Stimulated activated naive B cell treated with anti-CD40 and anti-IgM and Interleukin-4, amounts not matched to agents 10 μg/mL and 1 μg/mL and 100 μg/mL, for 72 hours (primary cell): ENCODE data around the gene MZT1.
A peak's percentile ranks its signal among the peaks of the same experiment; 100 is the strongest.

Experiments
- ATAC-seq, 2 donors: fragments of 150-1000 bp; cut with Tn5 transposase; replicated peaks; 2 replicates each; pipeline ENCODE4 v1.10.0; 2021; ENCODE audit warnings: moderate library complexity in 1 of 2
- DNase-seq: peaks from one replicate; pipeline ENCODE4 v3.0.0; 2021
- H3K27ac Mint-ChIP-seq: one replicate; pipeline ENCODE4 v1.8.0; 2022; ENCODE audit warnings: mild to moderate bottlenecking, mixed read lengths
- H3K27me3 Mint-ChIP-seq, 2 donors: one replicate each; pipeline ENCODE4 v1.8.0; 2022; ENCODE audit warnings: mixed read lengths in 2 of 2
- H3K36me3 Mint-ChIP-seq, 2 donors: one replicate each; pipeline ENCODE4 v1.8.0; 2022; ENCODE audit warnings: mixed read lengths in 2 of 2, mild to moderate bottlenecking in 1 of 2
- H3K4me1 Mint-ChIP-seq, 2 donors: one replicate each; pipeline ENCODE4 v1.8.0; 2022; ENCODE audit warnings: mixed read lengths in 2 of 2, mild to moderate bottlenecking in 1 of 2
- H3K4me3 Mint-ChIP-seq, 2 donors: one replicate each; pipeline ENCODE4 v1.8.0; 2022; ENCODE audit warnings: mild to moderate bottlenecking in 2 of 2, mixed read lengths in 2 of 2, moderate library complexity in 1 of 2
- H3K9me3 Mint-ChIP-seq, 2 donors: one replicate each; pipeline ENCODE4 v1.8.0; 2022; ENCODE audit warnings: mixed read lengths in 2 of 2, mild to moderate bottlenecking in 1 of 2

MZT1 gene

DNA sequence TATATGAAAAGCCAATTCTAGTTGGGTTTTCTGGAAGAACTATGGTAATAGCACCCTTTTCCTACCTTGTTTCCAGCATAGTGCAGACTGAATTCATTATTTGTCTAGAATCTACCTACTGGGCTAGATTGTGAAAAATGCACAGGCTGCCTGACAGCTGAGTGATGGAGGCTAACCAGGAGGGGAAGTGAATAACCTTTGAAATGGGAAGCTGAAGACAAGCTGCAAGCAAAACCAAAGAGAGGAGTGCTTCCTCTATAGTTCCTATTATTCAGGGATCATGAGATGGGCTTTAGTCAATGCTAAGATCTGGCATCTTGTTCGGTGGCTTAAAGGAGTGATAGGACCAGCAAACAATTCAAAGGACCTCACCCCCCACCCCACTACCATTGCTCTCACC is 26.9 kb downstream of the MZT1 start:
- DNase-seq (no peak), ATAC-seq (peak in 1 of 2 donors; percentile 6)
- no peak overlapping the region for H3K4me3 Mint-ChIP-seq
- no peaks in the 10 kb centered on the region for H3K27me3 Mint-ChIP-seq
- H3K9me3 Mint-ChIP-seq: peaks cover 0 to under 1% of the 10 kb centered on the region in 2 donors
- peaks cover 2% of the 10 kb centered on the region in 2 donors for H3K36me3 Mint-ChIP-seq
- H3K27ac Mint-ChIP-seq: no peak overlapping the region
- peaks cover 0 to 7% of the 10 kb centered on the region in 2 donors for H3K4me1 Mint-ChIP-seq

- H3K4me3 Mint-ChIP-seq: no peak overlapping the region
- no peaks in the 10 kb centered on the region for H3K36me3 Mint-ChIP-seq
- no peak overlapping the region for H3K27ac Mint-ChIP-seq
- H3K4me1 Mint-ChIP-seq: peaks cover 0 to 7% of the 10 kb centered on the region in 2 donors
- ATAC-seq (no peak), DNase-seq (no peak)
- H3K9me3 Mint-ChIP-seq: no peaks in the 10 kb centered on the region
- H3K27me3 Mint-ChIP-seq: peaks cover 0 to 5% of the 10 kb centered on the region in 2 donors
Observed at GRCh38 chr13:72698164-72698563, 29.3 kb downstream of the MZT1 start.

GRCh38 chr13:72696579-72696978 is 30.9 kb downstream of the MZT1 start:
- H3K27me3 Mint-ChIP-seq: peaks cover 5 to 8% of the 10 kb centered on the region in 2 donors

DNA sequence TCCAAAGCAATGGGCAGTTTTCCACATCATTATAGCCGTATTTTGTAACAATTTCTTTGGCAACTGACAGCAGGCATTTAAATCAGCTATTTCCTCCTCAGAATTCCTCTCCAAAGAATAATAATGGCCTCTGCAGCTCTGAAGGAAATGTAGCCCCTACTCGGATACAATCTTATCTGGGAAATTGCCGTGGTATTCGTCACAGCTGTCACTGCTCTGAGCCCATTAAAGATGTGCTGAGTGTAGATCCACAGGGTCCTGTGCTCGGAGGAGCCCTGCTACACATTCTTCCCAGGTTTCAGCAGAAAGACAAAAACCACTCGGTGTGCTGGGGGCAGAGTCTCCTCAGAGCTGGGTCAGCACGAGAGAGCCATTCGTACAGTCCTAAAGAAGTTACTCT is 33.1 kb downstream of the MZT1 start:
- Mint-ChIP-seq H3K27ac (no peak overlapping the region), H3K4me1 (no peaks in the 10 kb centered on the region), H3K9me3 (peaks cover 0 to 4% of the 10 kb centered on the region in 2 donors), H3K36me3 (no peaks in the 10 kb centered on the region), H3K4me3 (no peak overlapping the region), H3K27me3 (peaks cover 5 to 19% of the 10 kb centered on the region in 2 donors)
- ATAC-seq (no peak), DNase-seq (no peak)

More at GRCh38 chr13:72696579-72696978, 30.9 kb downstream of the MZT1 start:
- H3K36me3 Mint-ChIP-seq: no peaks in the 10 kb centered on the region
- ATAC-seq: no peak
- no peak for DNase-seq
- peaks cover 0 to 7% of the 10 kb centered on the region in 2 donors for H3K4me1 Mint-ChIP-seq
- H3K9me3 Mint-ChIP-seq: peaks cover 0 to 4% of the 10 kb centered on the region in 2 donors
- no peak overlapping the region for H3K4me3 Mint-ChIP-seq
- H3K27ac Mint-ChIP-seq: no peak overlapping the region

DNA sequence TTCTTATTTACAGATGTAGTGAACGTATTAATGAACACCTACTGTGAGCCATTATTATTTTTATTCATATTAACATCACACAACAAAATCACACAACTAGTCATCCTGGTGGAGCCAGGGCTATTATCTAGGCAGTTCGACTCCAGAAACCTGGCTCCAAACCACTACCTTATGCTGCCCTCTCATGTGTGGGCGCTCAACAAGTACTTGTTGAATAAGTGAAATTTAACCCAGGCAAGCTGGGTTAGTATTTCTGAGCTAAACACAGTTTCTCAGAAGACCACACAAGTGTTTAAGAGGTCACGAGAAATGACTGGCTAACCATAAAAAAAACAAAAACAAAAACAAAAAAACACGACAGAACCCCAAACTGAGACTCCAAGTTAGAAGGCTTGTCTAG is 33.6 kb downstream of the MZT1 start:
- no peaks in the 10 kb centered on the region for H3K36me3 Mint-ChIP-seq

DNA sequence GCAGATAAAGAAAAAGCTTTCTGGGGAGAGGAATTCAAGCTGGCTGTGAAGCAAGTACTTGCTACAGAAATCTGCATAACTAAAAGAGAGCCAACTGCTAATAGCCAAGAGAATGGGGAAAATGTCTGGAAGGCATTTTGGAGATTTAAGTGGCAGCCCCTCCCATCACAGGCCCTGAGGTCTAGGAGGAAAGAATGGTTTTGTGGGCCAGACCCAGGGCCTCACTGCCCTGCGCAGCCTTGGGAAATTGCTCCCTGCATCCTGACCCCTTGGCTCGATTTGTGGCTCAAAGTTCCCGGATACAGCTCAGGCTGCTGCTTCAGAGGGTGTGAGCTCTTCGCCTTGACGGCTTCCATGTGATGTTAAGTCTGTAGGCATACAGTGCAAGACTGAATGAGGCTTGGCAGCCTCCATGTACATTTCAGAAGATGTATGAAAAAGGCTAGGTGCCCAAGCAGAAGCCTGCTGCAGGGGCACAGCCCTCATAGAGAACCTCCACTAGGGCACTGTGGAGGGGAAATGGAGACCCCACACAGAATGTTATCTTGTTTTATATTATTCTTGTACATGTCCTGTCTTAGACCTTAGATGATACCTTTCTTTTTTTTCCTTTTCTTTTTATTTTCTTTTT is 34.4 kb downstream of the MZT1 start:
- Mint-ChIP-seq H3K27ac (no peak overlapping the region), H3K27me3 (peaks cover 5 to 19% of the 10 kb centered on the region in 2 donors), H3K9me3 (peaks cover 0 to 4% of the 10 kb centered on the region in 2 donors), H3K4me3 (no peak overlapping the region), H3K36me3 (no peaks in the 10 kb centered on the region), H3K4me1 (no peaks in the 10 kb centered on the region)
- ATAC-seq (no peak), DNase-seq (no peak)

More for the DNA sequence above, 33.6 kb downstream of the MZT1 start:
- no peak for ATAC-seq
- Mint-ChIP-seq H3K4me3 (no peak overlapping the region), H3K27me3 (peaks cover 5 to 19% of the 10 kb centered on the region in 2 donors), H3K9me3 (peaks cover 0 to 4% of the 10 kb centered on the region in 2 donors), H3K27ac (no peak overlapping the region), H3K4me1 (no peaks in the 10 kb centered on the region)
- DNase-seq: no peak

- H3K4me1 Mint-ChIP-seq: no peaks in the 10 kb centered on the region
- H3K4me3 Mint-ChIP-seq: no peak overlapping the region
- H3K9me3 Mint-ChIP-seq: peaks cover 0 to 4% of the 10 kb centered on the region in 2 donors
- peaks cover 1 to 19% of the 10 kb centered on the region in 2 donors for H3K27me3 Mint-ChIP-seq
- H3K36me3 Mint-ChIP-seq: no peaks in the 10 kb centered on the region
- no peak for DNase-seq
- ATAC-seq: no peak
- H3K27ac Mint-ChIP-seq: no peak overlapping the region
Observed at GRCh38 chr13:72689181-72689696, 38.2 kb downstream of the MZT1 start.

DNA sequence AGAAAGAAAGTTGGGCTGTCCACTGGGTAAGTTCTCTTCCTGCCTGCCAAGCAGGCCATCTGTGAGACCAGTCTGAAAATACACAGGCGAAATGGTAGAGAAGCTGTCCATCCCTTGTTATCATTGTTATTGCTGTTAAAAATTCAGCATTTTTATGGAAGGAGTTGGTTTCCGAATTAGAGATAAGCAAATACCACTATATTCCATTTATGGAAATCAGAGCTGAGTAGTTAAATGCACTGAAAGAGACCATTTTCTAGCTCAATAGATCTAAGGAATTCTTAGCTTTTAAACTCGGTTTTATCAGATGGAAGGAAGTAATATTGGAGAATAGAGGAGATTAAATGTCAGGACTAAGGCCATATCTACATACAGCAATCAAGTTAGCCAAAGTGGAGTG is 40.7 kb downstream of the MZT1 start:
- H3K27me3 Mint-ChIP-seq: peaks cover 0 to 10% of the 10 kb centered on the region in 2 donors
- no peak overlapping the region for H3K27ac Mint-ChIP-seq
- H3K36me3 Mint-ChIP-seq: no peaks in the 10 kb centered on the region
- H3K4me1 Mint-ChIP-seq: no peaks in the 10 kb centered on the region
- no peak overlapping the region for H3K4me3 Mint-ChIP-seq
- H3K9me3 Mint-ChIP-seq: no peaks in the 10 kb centered on the region
- no peak for ATAC-seq
- no peak for DNase-seq

- H3K36me3 Mint-ChIP-seq: no peaks in the 10 kb centered on the region
- no peak for ATAC-seq
- no peak overlapping the region for H3K27ac Mint-ChIP-seq
- DNase-seq: no peak
- H3K27me3 Mint-ChIP-seq: no peaks in the 10 kb centered on the region
- no peak overlapping the region for H3K4me3 Mint-ChIP-seq
- no peaks in the 10 kb centered on the region for H3K9me3 Mint-ChIP-seq
- H3K4me1 Mint-ChIP-seq: peaks cover 0 to 2% of the 10 kb centered on the region in 2 donors
Observed at GRCh38 chr13:72680353-72680752, 47.1 kb downstream of the MZT1 start.

- no peak for DNase-seq
- ATAC-seq: no peak
- no peaks in the 10 kb centered on the region for H3K36me3 Mint-ChIP-seq
- H3K27me3 Mint-ChIP-seq: no peaks in the 10 kb centered on the region
- peaks cover 0 to 2% of the 10 kb centered on the region in 2 donors for H3K4me1 Mint-ChIP-seq
- no peak overlapping the region for H3K27ac Mint-ChIP-seq
- no peaks in the 10 kb centered on the region for H3K9me3 Mint-ChIP-seq
- H3K4me3 Mint-ChIP-seq: no peak overlapping the region
Observed at GRCh38 chr13:72678312-72678711, 49.1 kb downstream of the MZT1 start.

GRCh38 chr13:72677431-72677830 is 50.0 kb downstream of the MZT1 start:
- no peak for ATAC-seq
- DNase-seq: no peak

DNA sequence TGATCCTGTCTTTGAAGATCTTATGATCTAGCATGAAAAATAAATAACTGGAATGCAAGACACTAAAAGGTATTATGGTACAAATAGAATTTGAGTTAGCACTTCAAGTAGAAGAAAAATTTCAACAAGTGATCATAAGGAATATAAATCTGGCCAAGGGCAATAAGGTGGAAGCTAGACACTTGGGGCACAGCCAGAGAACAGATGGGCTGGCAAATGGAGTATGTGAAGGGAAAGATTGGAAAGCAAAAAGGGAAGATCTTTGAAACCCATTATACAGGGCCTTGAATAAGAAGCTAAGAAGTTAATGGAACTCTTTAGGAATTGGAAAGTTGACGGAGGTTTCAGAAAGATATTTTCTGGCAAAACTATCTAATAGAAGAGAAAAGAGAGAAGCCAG is 61.0 kb downstream of the MZT1 start:
- Mint-ChIP-seq H3K27me3 (no peaks in the 10 kb centered on the region), H3K9me3 (no peaks in the 10 kb centered on the region), H3K27ac (no peak overlapping the region), H3K4me3 (no peak overlapping the region), H3K4me1 (no peaks in the 10 kb centered on the region), H3K36me3 (no peaks in the 10 kb centered on the region)
- ATAC-seq (no peak), DNase-seq (no peak)

More at GRCh38 chr13:72677431-72677830, 50.0 kb downstream of the MZT1 start:
- peaks cover 0 to 2% of the 10 kb centered on the region in 2 donors for H3K4me1 Mint-ChIP-seq
- H3K27ac Mint-ChIP-seq: no peak overlapping the region
- H3K36me3 Mint-ChIP-seq: no peaks in the 10 kb centered on the region
- no peak overlapping the region for H3K4me3 Mint-ChIP-seq
- H3K27me3 Mint-ChIP-seq: no peaks in the 10 kb centered on the region
- no peaks in the 10 kb centered on the region for H3K9me3 Mint-ChIP-seq

DNA sequence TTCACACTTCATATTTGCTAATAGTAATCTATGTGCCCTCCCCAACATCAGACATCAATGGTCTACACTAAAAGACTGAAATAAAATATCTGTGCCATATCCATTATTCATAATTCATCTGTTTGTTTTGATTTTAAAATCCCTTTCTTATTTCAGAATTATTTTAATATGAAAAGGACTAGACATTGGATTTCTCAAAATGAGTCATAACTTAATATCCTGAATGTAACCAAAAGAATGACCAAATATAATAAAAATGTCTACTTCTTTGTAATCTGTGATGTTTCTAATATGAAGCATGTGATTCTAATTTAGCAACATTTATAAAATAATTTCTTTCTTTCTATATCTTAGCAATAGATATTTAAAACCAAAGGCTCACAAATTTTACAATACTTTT is 64.9 kb downstream of the MZT1 start:
- no peak overlapping the region for H3K4me3 Mint-ChIP-seq
- H3K9me3 Mint-ChIP-seq: no peaks in the 10 kb centered on the region
- no peak for DNase-seq
- no peak for ATAC-seq
- H3K4me1 Mint-ChIP-seq: no peaks in the 10 kb centered on the region
- no peaks in the 10 kb centered on the region for H3K36me3 Mint-ChIP-seq
- peaks cover 0 to under 1% of the 10 kb centered on the region in 2 donors for H3K27me3 Mint-ChIP-seq
- no peak overlapping the region for H3K27ac Mint-ChIP-seq
